ENCODE results near the gene NCAPG2. TPM values are rescaled to one million over a fixed set of nuclear protein-coding genes. Genes with fewer than 3 reads are reported as not detected.
A peak's percentile ranks its signal among the peaks of the same experiment; 100 is the strongest.
"Not testable (repeated sequence)": the region's sequence is repeated elsewhere in the genome, so short reads cannot be mapped to it uniquely, and the experiment has no call there.

Gene NCAPG2
- total and polyA plus RNA-seq, 2 donors (not counting 1 experiment from before 2014, with no cell fraction given), result 10.9 to 18.7 TPM

DNA sequence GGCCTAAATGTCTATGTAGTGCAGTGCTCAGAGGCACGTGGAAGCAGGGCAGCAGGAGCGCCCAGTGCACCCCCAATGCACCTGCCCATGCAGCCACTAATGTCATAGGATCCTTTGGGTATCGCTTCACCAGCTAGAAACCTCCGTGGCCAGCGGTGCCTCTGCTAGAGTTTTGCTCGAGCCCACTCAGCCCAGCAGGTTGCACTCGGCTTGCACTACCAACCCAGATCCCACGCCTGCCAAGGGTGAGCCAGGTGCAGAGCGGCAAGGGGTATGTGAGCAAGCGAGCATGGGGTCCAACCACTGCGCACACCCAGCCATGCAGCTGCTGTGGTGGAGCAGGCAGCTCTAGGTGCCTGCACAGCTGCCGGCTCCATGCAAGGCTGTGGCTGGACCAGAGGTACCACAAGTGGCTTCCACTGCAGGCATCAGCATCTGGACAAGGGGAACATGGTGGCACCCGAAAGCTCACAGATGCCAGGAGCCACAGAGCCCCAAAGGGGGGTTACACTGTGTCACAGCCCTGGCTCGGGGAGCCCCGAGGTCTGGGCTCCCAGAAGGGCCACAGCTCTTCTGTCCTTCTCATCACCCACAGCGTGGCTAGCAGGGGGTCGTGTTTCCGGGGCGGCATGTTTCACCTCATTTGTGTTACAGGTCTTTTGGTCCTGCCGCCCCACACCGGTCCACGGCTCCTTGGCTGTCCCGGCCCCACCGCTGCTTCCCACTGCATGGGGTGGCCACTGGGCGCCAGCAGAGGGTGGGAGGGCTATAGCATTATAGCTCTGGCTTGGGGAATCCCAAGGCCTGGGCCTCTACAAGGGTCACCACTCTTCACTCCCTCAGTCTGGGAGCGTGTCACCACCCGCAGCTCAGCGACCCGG is 2.3 kb upstream of the NCAPG2 start:
- TF ChIP-seq, protein P1, sequence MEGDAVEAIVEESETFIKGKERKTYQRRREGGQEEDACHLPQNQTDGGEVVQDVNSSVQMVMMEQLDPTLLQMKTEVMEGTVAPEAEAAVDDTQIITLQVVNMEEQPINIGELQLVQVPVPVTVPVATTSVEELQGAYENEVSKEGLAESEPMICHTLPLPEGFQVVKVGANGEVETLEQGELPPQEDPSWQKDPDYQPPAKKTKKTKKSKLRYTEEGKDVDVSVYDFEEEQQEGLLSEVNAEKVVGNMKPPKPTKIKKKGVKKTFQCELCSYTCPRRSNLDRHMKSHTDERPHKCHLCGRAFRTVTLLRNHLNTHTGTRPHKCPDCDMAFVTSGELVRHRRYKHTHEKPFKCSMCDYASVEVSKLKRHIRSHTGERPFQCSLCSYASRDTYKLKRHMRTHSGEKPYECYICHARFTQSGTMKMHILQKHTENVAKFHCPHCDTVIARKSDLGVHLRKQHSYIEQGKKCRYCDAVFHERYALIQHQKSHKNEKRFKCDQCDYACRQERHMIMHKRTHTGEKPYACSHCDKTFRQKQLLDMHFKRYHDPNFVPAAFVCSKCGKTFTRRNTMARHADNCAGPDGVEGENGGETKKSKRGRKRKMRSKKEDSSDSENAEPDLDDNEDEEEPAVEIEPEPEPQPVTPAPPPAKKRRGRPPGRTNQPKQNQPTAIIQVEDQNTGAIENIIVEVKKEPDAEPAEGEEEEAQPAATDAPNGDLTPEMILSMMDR (conservative IDR thresholded peaks at IDR 0.05 in 1 of 2, IDR thresholded peaks at IDR 0.05 in 1 of 2; ENCODE audit: low read depth in 1 of 2, low read length in 2 of 2), result no peak
- no peak for TF ChIP-seq EZH2 (IDR thresholded peaks at IDR 0.05; ENCODE audit: low read length, missing control alignments)
- no peaks in the 10 kb centered on the region for H3K36me3 ChIP-seq (ENCODE audit: control insufficient read depth, insufficient read depth, low read length)

DNA sequence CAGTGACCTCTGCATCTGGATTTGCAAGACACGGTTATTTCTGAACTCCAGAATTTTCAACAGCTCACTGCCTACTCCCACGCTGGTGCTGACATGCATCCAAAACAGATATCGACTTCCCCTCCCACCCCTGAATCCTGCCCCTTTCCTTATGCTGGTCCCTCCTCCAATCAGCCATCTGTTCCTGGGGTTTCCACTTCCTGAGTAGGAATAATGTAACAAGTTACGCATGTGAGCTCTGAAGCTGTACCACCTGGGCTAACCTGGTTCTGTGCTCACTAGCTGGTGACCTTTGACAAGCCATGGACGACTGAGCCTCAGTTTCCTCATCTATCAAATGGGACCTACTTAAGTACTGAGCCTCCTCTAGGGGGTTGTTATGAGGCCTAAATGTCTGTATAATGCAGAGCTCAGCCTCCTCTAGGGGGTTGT is 1.7 kb upstream of the NCAPG2 start:
- Histone ChIP-seq H3K4me1 (ENCODE audit: control insufficient read depth, extremely low read depth, insufficient read depth, low read length) (peaks cover 5% of the 10 kb centered on the region), H3K4me3 (replicated peaks in 1 of 4; ENCODE audit: control extremely low read depth in 1 of 4, insufficient read depth in 1 of 4, low read depth in 3 of 4, low read length in 4 of 4) (no peak overlapping the region), H2AFZ (ENCODE audit: low read length) (no peak overlapping the region), H4K20me1 (ENCODE audit: control insufficient read depth, extremely low read depth, insufficient read depth, low read length) (no peaks in the 10 kb centered on the region), H3K27ac (ENCODE audit: insufficient read depth, low read length) (no peak overlapping the region), H3K9ac (ENCODE audit: insufficient read depth, low read length) (no peak overlapping the region), H3K27me3 (ENCODE audit: control insufficient read depth, insufficient read depth, low read length) (no peaks in the 10 kb centered on the region), H3K9me3 (ENCODE audit: control insufficient read depth, insufficient read depth, low read depth, low read length) (no peaks in the 10 kb centered on the region), H3K36me3 (ENCODE audit: control insufficient read depth, insufficient read depth, low read length) (no peaks in the 10 kb centered on the region), H3K79me2 (ENCODE audit: control insufficient read depth, insufficient read depth, low read length) (peaks cover 33% of the 10 kb centered on the region), H3K4me2 (ENCODE audit: extremely low read depth, insufficient read depth, low read length) (no peak overlapping the region)
- no peak for DNase-seq (ENCODE audit: low read depth in 2 of 2)
- TF ChIP-seq EZH2 (IDR thresholded peaks at IDR 0.05; ENCODE audit: low read length, missing control alignments), result no peak
- TF ChIP-seq, protein P1 (conservative IDR thresholded peaks at IDR 0.05 in 1 of 2, IDR thresholded peaks at IDR 0.05 in 1 of 2; ENCODE audit: low read depth in 1 of 2, low read length in 2 of 2), result no peak

More for the DNA sequence above, 2.3 kb upstream of the NCAPG2 start:
- H3K4me3 ChIP-seq (replicated peaks in 1 of 4; ENCODE audit: control extremely low read depth in 1 of 4, insufficient read depth in 1 of 4, low read depth in 3 of 4, low read length in 4 of 4), result no peak overlapping the region
- no peak overlapping the region for H2AFZ ChIP-seq (ENCODE audit: low read length)
- H3K27ac ChIP-seq (ENCODE audit: insufficient read depth, low read length), result no peak overlapping the region
- H3K4me1 ChIP-seq (ENCODE audit: control insufficient read depth, extremely low read depth, insufficient read depth, low read length), result peaks cover 5% of the 10 kb centered on the region
- H3K27me3 ChIP-seq (ENCODE audit: control insufficient read depth, insufficient read depth, low read length), result no peaks in the 10 kb centered on the region
- no peak for DNase-seq (ENCODE audit: low read depth in 2 of 2)
- no peaks in the 10 kb centered on the region for H4K20me1 ChIP-seq (ENCODE audit: control insufficient read depth, extremely low read depth, insufficient read depth, low read length)
- H3K4me2 ChIP-seq (ENCODE audit: extremely low read depth, insufficient read depth, low read length), result no peak overlapping the region
- peaks cover 26% of the 10 kb centered on the region for H3K79me2 ChIP-seq (ENCODE audit: control insufficient read depth, insufficient read depth, low read length)
- H3K9ac ChIP-seq (ENCODE audit: insufficient read depth, low read length), result no peak overlapping the region
- no peaks in the 10 kb centered on the region for H3K9me3 ChIP-seq (ENCODE audit: control insufficient read depth, insufficient read depth, low read depth, low read length)

DNA sequence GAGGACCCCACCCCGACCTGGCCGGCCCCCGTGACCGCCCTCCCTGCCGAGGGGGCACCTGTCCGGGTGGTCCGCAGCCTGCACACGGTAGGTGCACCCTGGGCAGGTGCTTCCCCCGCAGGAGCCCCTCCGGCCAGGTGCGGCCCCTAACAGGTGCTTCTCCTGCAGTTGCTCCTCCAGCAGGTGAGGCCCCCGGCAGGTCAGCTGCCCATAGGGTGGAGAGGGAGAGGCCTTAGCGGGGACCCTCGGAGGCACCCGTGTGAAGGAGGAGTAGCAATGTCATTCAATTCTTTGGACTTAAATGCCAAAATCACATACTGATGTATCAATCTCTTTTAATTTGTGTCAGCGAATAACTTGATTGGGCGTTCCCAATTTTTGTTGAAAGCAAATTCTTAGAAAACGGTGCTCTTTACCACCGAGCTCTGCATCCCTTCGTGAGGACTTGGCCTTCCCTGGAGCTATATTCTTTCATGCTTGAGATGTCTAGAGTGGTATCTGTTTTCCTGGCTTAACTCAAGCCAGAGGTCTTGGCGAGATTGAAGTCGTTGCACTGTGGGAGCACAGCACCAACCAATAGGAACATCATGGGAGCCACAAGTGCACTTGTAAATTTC is 738 bp upstream of the NCAPG2 start:
- H4K20me1 ChIP-seq (ENCODE audit: control insufficient read depth, extremely low read depth, insufficient read depth, low read length), result no peaks in the 10 kb centered on the region
- no peaks in the 10 kb centered on the region for H3K9me3 ChIP-seq (ENCODE audit: control insufficient read depth, insufficient read depth, low read depth, low read length)
- peaks cover 42% of the 10 kb centered on the region for H3K79me2 ChIP-seq (ENCODE audit: control insufficient read depth, insufficient read depth, low read length)
- peak overlapping the region; percentile 15 for H2AFZ ChIP-seq (ENCODE audit: low read length)
- peak overlapping the region; percentile 26 for H3K27ac ChIP-seq (ENCODE audit: insufficient read depth, low read length)
- H3K4me2 ChIP-seq (ENCODE audit: extremely low read depth, insufficient read depth, low read length), result peak overlapping the region; percentile 49
- TF ChIP-seq EZH2 (IDR thresholded peaks at IDR 0.05; ENCODE audit: low read length, missing control alignments), result no peak
- TF ChIP-seq, protein P1 (conservative IDR thresholded peaks at IDR 0.05 in 1 of 2, IDR thresholded peaks at IDR 0.05 in 1 of 2; ENCODE audit: low read depth in 1 of 2, low read length in 2 of 2), result no peak
- no peak for DNase-seq (ENCODE audit: low read depth in 2 of 2)
- peak overlapping the region; percentile 51 for H3K9ac ChIP-seq (ENCODE audit: insufficient read depth, low read length)
- peaks cover 5% of the 10 kb centered on the region for H3K4me1 ChIP-seq (ENCODE audit: control insufficient read depth, extremely low read depth, insufficient read depth, low read length)
- no peaks in the 10 kb centered on the region for H3K27me3 ChIP-seq (ENCODE audit: control insufficient read depth, insufficient read depth, low read length)
- peak overlapping the region; percentile 71 to 90 (median 81) for H3K4me3 ChIP-seq (replicated peaks in 1 of 4; ENCODE audit: control extremely low read depth in 1 of 4, insufficient read depth in 1 of 4, low read depth in 3 of 4, low read length in 4 of 4)
- H3K36me3 ChIP-seq (ENCODE audit: control insufficient read depth, insufficient read depth, low read length), result no peaks in the 10 kb centered on the region

DNA sequence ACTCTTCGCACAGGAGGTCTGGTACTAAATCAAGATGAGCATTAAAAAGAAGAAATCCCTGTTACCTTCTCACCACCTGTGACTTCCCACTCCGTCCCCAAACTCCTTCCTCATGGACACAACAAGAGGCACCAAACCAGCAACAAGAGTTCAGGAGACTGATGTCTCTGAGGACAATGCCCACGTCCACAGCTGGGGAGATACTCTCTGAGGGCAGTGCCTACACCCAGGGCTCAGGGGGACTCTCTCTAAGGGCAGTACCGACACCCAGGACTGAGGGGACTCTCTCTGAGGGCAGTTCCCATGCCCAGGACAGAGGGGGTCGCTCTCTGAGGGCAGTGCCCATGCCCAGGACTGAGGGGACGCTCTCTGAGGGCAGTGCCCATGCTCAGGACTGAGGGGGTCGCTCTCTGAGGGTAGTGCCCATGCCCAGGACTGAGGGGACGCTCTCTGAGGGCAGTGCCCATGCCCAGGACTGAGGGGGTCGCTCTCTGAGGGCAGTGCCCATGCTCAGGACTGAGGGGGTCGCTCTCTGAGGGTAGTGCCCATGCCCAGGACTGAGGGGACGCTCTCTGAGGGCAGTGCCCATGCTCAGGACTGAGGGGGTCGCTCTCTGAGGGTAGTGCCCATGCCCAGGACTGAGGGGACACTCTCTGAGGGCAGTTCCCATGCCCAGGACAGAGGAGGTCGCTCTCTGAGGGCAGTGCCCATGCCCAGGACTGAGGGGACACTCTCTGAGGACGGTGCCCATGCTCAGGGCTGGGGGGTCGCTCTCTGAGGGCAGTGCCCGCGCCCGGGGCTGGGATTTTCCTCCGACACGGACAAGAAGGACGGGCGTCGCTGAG is 703 bp downstream of the NCAPG2 start:
- H3K9me3 ChIP-seq (ENCODE audit: control insufficient read depth, insufficient read depth, low read depth, low read length); DNase-seq (ENCODE audit: low read depth in 2 of 2); H4K20me1 ChIP-seq (ENCODE audit: control insufficient read depth, extremely low read depth, insufficient read depth, low read length); H3K36me3 ChIP-seq (ENCODE audit: control insufficient read depth, insufficient read depth, low read length); H3K4me1 ChIP-seq (ENCODE audit: control insufficient read depth, extremely low read depth, insufficient read depth, low read length); H3K27me3 ChIP-seq (ENCODE audit: control insufficient read depth, insufficient read depth, low read length): not testable (repeated sequence)
- H3K4me2 ChIP-seq (ENCODE audit: extremely low read depth, insufficient read depth, low read length), result peak overlapping the region; percentile 92
- H3K9ac ChIP-seq (ENCODE audit: insufficient read depth, low read length), result peak overlapping the region; percentile 88
- H2AFZ ChIP-seq (ENCODE audit: low read length), result peak overlapping the region; percentile 83
- H3K27ac ChIP-seq (ENCODE audit: insufficient read depth, low read length), result peak overlapping the region; percentile 88
- H3K4me3 ChIP-seq (replicated peaks in 1 of 4; ENCODE audit: control extremely low read depth in 1 of 4, insufficient read depth in 1 of 4, low read depth in 3 of 4, low read length in 4 of 4), result peak overlapping the region; percentile 61 to 90 (median 77)
- peaks cover 54% of the 10 kb centered on the region for H3K79me2 ChIP-seq (ENCODE audit: control insufficient read depth, insufficient read depth, low read length)
